K562 (cell line): Measurements from ENCODE around the gene RREB1. TPM values are rescaled to one million over a fixed set of nuclear protein-coding genes. Genes with fewer than 3 reads are reported as not detected.

Experiments
- ATAC-seq: fragments of 200-7000 bp; cut with Tn5 transposase; 3 replicates; pipeline ENCODE4 v1.9.1; 2020; ENCODE audit warnings: moderate library complexity
- BruUV-seq: library from RNA; stranded (reverse); fragments of 400-500 nt; replicated peaks from 2 replicates; lab custom pipeline; 2021; lab: Mats Ljungman, UMichigan
- CTCF ChIA-PET: fragments of 300-600 bp; formaldehyde crosslinking; extraction: SDS; loops from one replicate; lab custom pipeline; 2021; ENCODE audit warnings: low intra/inter-chr PET ratio; lab: Yijun Ruan, JAX
- POLR2A ChIA-PET: fragments of 300-600, 350-650 bp; sonication (Branson Sonifier 250); formaldehyde crosslinking; extraction: SDS; loops from one replicate; lab custom pipeline; 2021; ENCODE audit warnings: antibody characterized with exemption, inconsistent platforms; lab: Yijun Ruan, JAX
- DNase-seq, 4 experiments: peaks; one replicate each; pipeline versions ENCODE4 v3.0.0 to v3.0.0-alpha.2; 2011 to 2018; ENCODE audit warnings: low spot score in 3 of 4, mixed read lengths in 3 of 4; ENCODE audit errors: extremely low read depth in 1 of 4
- FAIRE-seq: peaks from 2 replicates; lab custom pipeline; 2011; peaks lifted over from hg19 to GRCh38; lab: Jason Lieb, UNC
- H2AFZ ChIP-seq: 2 replicates; pipeline ENCODE4 v1.6.0; 2011; ENCODE audit warnings: low read depth, low read length, control low read depth, inconsistent platforms
- H3K27ac ChIP-seq: fragments of 200-600 bp; 3 replicates; pipeline ENCODE4 v1.8.0; 2011; ENCODE audit warnings: low read depth, mild to moderate bottlenecking, control low read depth, inconsistent platforms, low read length, moderate library complexity, mixed read lengths; ENCODE audit errors: extremely low read depth
- H3K27me3 ChIP-seq, 2 experiments: fragments of 300-600 bp in 1 of 2; 2 replicates in 1 of 2; 3 replicates in 1 of 2; pipeline versions ENCODE4 v1.6.0 to v1.8.0; 2011; ENCODE audit warnings: inconsistent platforms in 2 of 2, low read length in 2 of 2, mild to moderate bottlenecking in 1 of 2, mixed read lengths in 1 of 2, moderate library complexity in 1 of 2; ENCODE audit not compliant: control insufficient read depth in 2 of 2, insufficient read depth in 2 of 2
- H3K36me3 ChIP-seq: fragments of 300-600 bp; 3 replicates; pipeline ENCODE4 v1.8.0; 2011; ENCODE audit warnings: mild to moderate bottlenecking, low read length, inconsistent platforms; ENCODE audit not compliant: control insufficient read depth, insufficient read depth
- H3K4me1 ChIP-seq, 2 experiments: fragments of 200-600 bp in 1 of 2; replicated peaks in 1 of 2; 2 replicates in 1 of 2; 3 replicates in 1 of 2; pipeline versions ENCODE4 v1.5.1 to v1.8.0; 2011; ENCODE audit warnings: inconsistent platforms in 2 of 2, low read length in 2 of 2, mild to moderate bottlenecking in 1 of 2, mixed read lengths in 1 of 2, moderate library complexity in 1 of 2; ENCODE audit not compliant: control insufficient read depth in 2 of 2, insufficient read depth in 2 of 2
- H3K4me2 ChIP-seq: 2 replicates; pipeline ENCODE4 v1.6.1; 2011; ENCODE audit warnings: low read length, control low read depth, inconsistent platforms, mixed read lengths; ENCODE audit not compliant: insufficient read depth
- H3K4me3 ChIP-seq: fragments of 200-600 bp; sonication (generic), shearing (Covaris generic); 2 replicates; pipeline ENCODE4 v1.5.1; 2016; ENCODE audit warnings: control low read depth, inconsistent platforms
- H3K79me2 ChIP-seq: fragments of 200-600 bp; 3 replicates; pipeline ENCODE4 v1.8.0; 2011; ENCODE audit warnings: low read length, inconsistent platforms; ENCODE audit not compliant: control insufficient read depth, insufficient read depth
- H3K9ac ChIP-seq, 2 experiments: 2 replicates each; pipeline versions ENCODE4 v1.6.0 to v1.6.1; 2011; ENCODE audit warnings: low read depth in 2 of 2, low read length in 2 of 2, control low read depth in 1 of 2, inconsistent platforms in 1 of 2, mild to moderate bottlenecking in 1 of 2, mixed read lengths in 1 of 2; ENCODE audit not compliant: insufficient read depth in 1 of 2
- H3K9me1 ChIP-seq: one replicate; pipeline ENCODE4 v1.6.0; 2011; ENCODE audit warnings: inconsistent platforms, mild to moderate bottlenecking, low read length, moderate library complexity; ENCODE audit not compliant: control insufficient read depth, insufficient read depth
- H3K9me3 ChIP-seq: replicated peaks from 2 replicates; pipeline ENCODE4 v1.5.1; 2011; ENCODE audit warnings: low read depth, low read length, inconsistent platforms; ENCODE audit not compliant: control insufficient read depth, insufficient read depth
- H4K20me1 ChIP-seq: replicated peaks from 2 replicates; pipeline ENCODE4 v1.6.1; 2011; ENCODE audit warnings: low read length, inconsistent platforms, mixed read lengths; ENCODE audit not compliant: control insufficient read depth, insufficient read depth
- ATF3 ChIP-seq, 2 experiments: fragments of 450-650 bp in 1 of 2; sonication (generic) in 1 of 2; formaldehyde crosslinking in 1 of 2; IDR thresholded peaks in 1 of 2; conservative IDR thresholded peaks in 1 of 2; 2 replicates each; pipeline versions ENCODE4 v1.6.1 to v1.8.1; 2016 to 2023; ENCODE audit warnings: mild to moderate bottlenecking in 2 of 2, moderate library complexity in 2 of 2, inconsistent platforms in 1 of 2, missing genetic modification reagents in 1 of 2
- DEAF1 ChIP-seq: fragments of 450-650 bp; formaldehyde crosslinking; IDR thresholded peaks from 2 replicates; pipeline ENCODE4 v1.4.0; 2020; ENCODE audit warnings: mild to moderate bottlenecking, moderate library complexity
- WGBS: fragments of 100-300 bp; shearing (Covaris generic); methylation state at CpG from one replicate; pipeline ENCODE4 v1.1.6; 2016; ENCODE audit warnings: low coverage, mixed read lengths; ENCODE audit not compliant: insufficient coverage; ENCODE audit errors: missing lambda C conversion rate; 5-methylcytosine and 5-hydroxymethylcytosine counted together
- in situ Hi-C: fragments of 300-500 bp; cut with MboI; formaldehyde crosslinking; loops from 4 replicates; pipeline ENCODE4 v1.15.0; 2018; ENCODE audit warnings: inconsistent platforms, mixed read lengths
- intact Hi-C: fragments of 100-400 bp; cut with micrococcal nuclease; formaldehyde crosslinking; loops from 2 replicates; pipeline ENCODE4 v1.14.2; 2022
- polyA plus RNA-seq, 8 experiments: library from polyadenylated mRNA; depleted of rRNA in 4 of 8; stranded (reverse) in 5 of 8; unstranded in 3 of 8; fragments of >200 nt; fragmentation: Nextera tagmentation in 2 of 8; fragmentation: Illumina TruSeq in 1 of 8; extraction: Ambion mirVana in 2 of 8; extraction: Trizol in 1 of 8; gene quantifications; 2 replicates each; pipeline versions ENCODE4 v1.2.1 to v1.2.3, GENCODE V29; 2011 to 2014; ENCODE audit warnings: inconsistent platforms in 1 of 8, missing spikeins in 1 of 8
- total RNA-seq, 7 experiments: library from RNA; depleted of rRNA in 6 of 7; stranded (reverse); fragments of >200 nt in 6 of 7; fragmentation: Illumina TruSeq in 2 of 7; extraction: Trizol in 2 of 7; gene quantifications; 2 replicates each; pipeline versions ENCODE4 v1.2.1 to v1.2.3, GENCODE V29; 2011 to 2021; ENCODE audit warnings: low replicate concordance in 1 of 7

The RREB1 gene
- total and polyA plus RNA-seq, 9 of the 15 experiments (the other 6 are each of a cell fraction or from before 2014, with no cell fraction given), result 3.3 to 64.2 (median 19.3) TPM

- POLR2A ChIA-PET, result interaction anchor here (0.7 to 1.4 kb wide), 7 partner anchors 9 to 424 kb away, joined by 3 to 7 read pairs (median 4); no protein-coding TSS in a partner anchor
Observed at GRCh38 chr6:7234547-7234946, 126.8 kb downstream of the RREB1 start.

More at GRCh38 chr6:7234547-7234946, 126.8 kb downstream of the RREB1 start:
- no peak overlapping the region; the same call in 2 of the 3 replicates for H3K27ac ChIP-seq
- H3K4me1 ChIP-seq, result peaks cover 24 to 32% of the 10 kb centered on the region in 2 experiments
- no peak for DNase-seq
- 98% methylated on average over 3 of the region's 3 CpGs for WGBS
- CTCF ChIA-PET, result no interaction called here
- no peak for FAIRE-seq
- H3K9me3 ChIP-seq, result no peaks in the 10 kb centered on the region
- no peaks in the 10 kb centered on the region for H3K27me3 ChIP-seq
- peaks cover 85% of the 10 kb centered on the region for H3K36me3 ChIP-seq
- no peak overlapping the region for H3K4me2 ChIP-seq
- BruUV-seq, result no TSS peak
- ATAC-seq, result no peak
- intact Hi-C loops, result loop anchor here (10.0 kb wide), 1 partner anchor 220 kb away; no protein-coding TSS in a partner anchor
- peaks cover 58% of the 10 kb centered on the region for H3K79me2 ChIP-seq
- no peak overlapping the region for H2AFZ ChIP-seq
- no peak overlapping the region for H3K4me3 ChIP-seq
- H3K9ac ChIP-seq, result no peak overlapping the region
- no peaks in the 10 kb centered on the region for H3K9me1 ChIP-seq
- H4K20me1 ChIP-seq, result 0 out of 2 replicates have a peak, but pooled peaks cover 5% of the 10 kb centered on the region
- in situ Hi-C loops, result loop anchor here (25.0 kb wide), 1 partner anchor 547 kb away; no protein-coding TSS in a partner anchor
- TF ChIP-seq ATF3 (IDR thresholded peaks at IDR 0.05) (peak; percentile 73), ATF3 (CRISPR knock-in tag; conservative IDR thresholded peaks at IDR 0.05) (no peak), DEAF1 (no peak)
